ENCODE results near the gene EEF1AKMT2. TPM values are rescaled to one million over a fixed set of nuclear protein-coding genes. Genes with fewer than 3 reads are reported as not detected.

The EEF1AKMT2 gene
- total RNA-seq, 1 experiment from 2014 or later: 18.2 TPM

GRCh38 chr10:124708246-124708779, 83.4 kb downstream of the EEF1AKMT2 start:
- Histone ChIP-seq H4K20me1 (ENCODE audit: low read length) (no peaks in the 10 kb centered on the region), H3K79me2 (ENCODE audit: low read length) (0 out of 2 replicates have a peak, but pooled peaks cover 4% of the 10 kb centered on the region)
- CTCF ChIA-PET: no interaction called here

More at GRCh38 chr10:124708246-124708779, 83.4 kb downstream of the EEF1AKMT2 start:
- Histone ChIP-seq H3K36me3 (ENCODE audit: low read depth, low read length) (no peaks in the 10 kb centered on the region), H2AFZ (ENCODE audit: low read length) (no peak overlapping the region), H3K9me2 (replicated peaks; ENCODE audit: low read length) (no peaks in the 10 kb centered on the region), H3K4me1 (ENCODE audit: insufficient read depth, low read length) (no peaks in the 10 kb centered on the region), H3F3A (ENCODE audit: low read length, unreplicated experiment) (no peaks in the 10 kb centered on the region), H3K4me2 (ENCODE audit: low read length) (no peak overlapping the region), H3K4me3 (ENCODE audit: low read length) (no peak overlapping the region), H3K9ac (ENCODE audit: low read length) (no peak overlapping the region), H3K27me3 (ENCODE audit: low read length) (no peaks in the 10 kb centered on the region), H3K9me3 (ENCODE audit: low read length) (no peaks in the 10 kb centered on the region), H3K27ac (ENCODE audit: low read length) (no peak overlapping the region)
- intact Hi-C loops (cut with micrococcal nuclease): no loop called here
- DNase-seq (no peak), ATAC-seq (no peak)
- POLR2A ChIA-PET (ENCODE audit: unreplicated experiment): no interaction called here
- BruUV-seq (replicated peaks): no TSS peak
- TF ChIP-seq EZH2phosphoT487 (IDR thresholded peaks at IDR 0.05; ENCODE audit: borderline replicate concordance, low read length): no peak
- TF ChIP-seq EZH2 (IDR thresholded peaks at IDR 0.05; ENCODE audit: low read length, unreplicated experiment): no peak
- no peak for TF ChIP-seq CTCF (conservative IDR thresholded peaks at IDR 0.05; ENCODE audit: low read depth, low read length)

Other genes with a start within 250 kb of the EEF1AKMT2 start
- gene FAM53B, start 47.5 kb downstream of the EEF1AKMT2 start, total RNA-seq (2014; rRNA removed): 16.5 and 19.4 TPM in 2 replicates
- gene ABRAXAS2, start 9.9 kb upstream of the EEF1AKMT2 start, total RNA-seq (2014; rRNA removed): 7.9 and 10.6 TPM in 2 replicates
- gene ZRANB1, start 150.2 kb upstream of the EEF1AKMT2 start, total RNA-seq (2014; rRNA removed): 12.8 and 13.1 TPM in 2 replicates

Data from PC-3 (cell line).